HEK293 (cell line): ENCODE measurements around the gene ZNF775.

ENCODE experiments used
- CTCF ChIA-PET: fragments of 350-600 bp; formaldehyde crosslinking; extraction: SDS; loops from one replicate; lab custom pipeline; 2021; ENCODE audit warnings: antibody characterized with exemption; lab: Yijun Ruan, JAX
- POLR2A ChIA-PET: fragments of 300-600 bp; formaldehyde crosslinking; extraction: SDS; loops from one replicate; lab custom pipeline; 2020; ENCODE audit warnings: antibody characterized with exemption, inconsistent platforms; lab: Yijun Ruan, JAX
- H3K27ac ChIP-seq: fragments of 200-500 bp; sonication (Bioruptor generic); 2 replicates; pipeline ENCODE4 v1.5.1; 2014; ENCODE audit warnings: low read depth, low read length, control low read depth, inconsistent platforms; ENCODE audit errors: extremely low read depth
- H3K36me3 ChIP-seq, 2 experiments: fragments of 200-500 bp in 1 of 2; sonication (Bioruptor generic) in 1 of 2; 1 replicate in 1 of 2; 2 replicates in 1 of 2; pipeline ENCODE4 v1.5.1; 2014 to 2017; ENCODE audit warnings: inconsistent platforms in 2 of 2, low read length in 2 of 2; ENCODE audit not compliant: control insufficient read depth in 2 of 2, insufficient read depth in 1 of 2
- H3K4me1 ChIP-seq: fragments of 200-500 bp; sonication (Bioruptor generic); 2 replicates; pipeline ENCODE4 v1.5.1; 2014; ENCODE audit warnings: mild to moderate bottlenecking, low read length, inconsistent platforms; ENCODE audit not compliant: control insufficient read depth, insufficient read depth
- H3K4me3 ChIP-seq: 2 replicates; pipeline ENCODE4 v1.5.1; 2011; ENCODE audit warnings: low read depth, mild to moderate bottlenecking, control low read depth, low read length, moderate library complexity
- H3K9me3 ChIP-seq: fragments of 200-500 bp; sonication (Bioruptor generic); 2 replicates; pipeline ENCODE4 v1.5.1; 2014; ENCODE audit warnings: low read depth, low read length, inconsistent platforms; ENCODE audit not compliant: control insufficient read depth, insufficient read depth
- GLI2 ChIP-seq: fragments of 450-650 bp; formaldehyde crosslinking; IDR thresholded peaks from 2 replicates; pipeline ENCODE4; 2017; ENCODE audit warnings: missing biosample characterization, missing genetic modification characterization, low read depth, borderline replicate concordance
- INSM2 ChIP-seq: fragments of 450-650 bp; formaldehyde crosslinking; IDR thresholded peaks from 2 replicates; pipeline ENCODE4 v1.5.1; 2016; ENCODE audit warnings: missing biosample characterization, missing genetic modification characterization
- MZF1 ChIP-seq: fragments of 450-650 bp; formaldehyde crosslinking; IDR thresholded peaks from 2 replicates; pipeline ENCODE4 v1.5.1; 2017; ENCODE audit warnings: missing biosample characterization, missing genetic modification characterization, borderline replicate concordance
- PATZ1 ChIP-seq: fragments of 450-650 bp; formaldehyde crosslinking; IDR thresholded peaks from 2 replicates; pipeline ENCODE4 v1.5.1; 2016; ENCODE audit warnings: missing biosample characterization, missing genetic modification characterization
- PRDM1 ChIP-seq: fragments of 450-650 bp; formaldehyde crosslinking; IDR thresholded peaks from 2 replicates; pipeline ENCODE4; 2016; ENCODE audit warnings: missing biosample characterization, missing genetic modification characterization
- REPIN1 ChIP-seq: fragments of 450-650 bp; formaldehyde crosslinking; IDR thresholded peaks from 2 replicates; pipeline ENCODE4 v1.5.1; 2017; ENCODE audit warnings: missing biosample characterization, missing genetic modification characterization, low read depth
- SALL2 ChIP-seq: fragments of 450-650 bp; formaldehyde crosslinking; IDR thresholded peaks from 2 replicates; pipeline ENCODE4 v1.5.0; 2017; ENCODE audit warnings: missing biosample characterization, mild to moderate bottlenecking, missing genetic modification characterization, borderline replicate concordance
- ZBTB21 ChIP-seq: fragments of 450-650 bp; formaldehyde crosslinking; IDR thresholded peaks from 2 replicates; pipeline ENCODE4 v1.5.1; 2017; ENCODE audit warnings: missing biosample characterization, missing genetic modification characterization
- ZBTB8A ChIP-seq: fragments of 450-650 bp; formaldehyde crosslinking; IDR thresholded peaks from 2 replicates; pipeline ENCODE4 v1.5.1; 2016; ENCODE audit warnings: missing biosample characterization, missing genetic modification characterization
- ZFP37 ChIP-seq: fragments of 450-650 bp; formaldehyde crosslinking; IDR thresholded peaks from 2 replicates; pipeline ENCODE4 v1.5.1; 2016; ENCODE audit warnings: missing biosample characterization, missing genetic modification characterization
- ZNF366 ChIP-seq: fragments of 450-650 bp; formaldehyde crosslinking; conservative IDR thresholded peaks from 2 replicates; pipeline ENCODE4 v1.5.1; 2016; ENCODE audit warnings: missing biosample characterization, missing genetic modification characterization
- ZNF514 ChIP-seq: fragments of 450-650 bp; formaldehyde crosslinking; IDR thresholded peaks from 2 replicates; pipeline ENCODE4 v1.5.1; 2016; ENCODE audit warnings: missing biosample characterization, missing genetic modification characterization
- ZNF561 ChIP-seq: fragments of 450-650 bp; IDR thresholded peaks from 2 replicates; pipeline ENCODE4 v1.5.1; 2018; ENCODE audit warnings: missing biosample characterization, missing genetic modification characterization, borderline replicate concordance
- ZNF660 ChIP-seq: fragments of 450-650 bp; IDR thresholded peaks from 2 replicates; pipeline ENCODE4 v1.5.1; 2018; ENCODE audit warnings: missing biosample characterization, mild to moderate bottlenecking, missing genetic modification characterization
- ZNF670 ChIP-seq: fragments of 450-650 bp; formaldehyde crosslinking; IDR thresholded peaks from 2 replicates; pipeline ENCODE4 v1.5.1; 2016; ENCODE audit warnings: missing biosample characterization, missing genetic modification characterization, low read depth
- ZSCAN23 ChIP-seq: fragments of 450-650 bp; formaldehyde crosslinking; IDR thresholded peaks from 2 replicates; pipeline ENCODE4 v1.5.1; 2016; ENCODE audit warnings: missing biosample characterization, missing genetic modification characterization

ZNF775 gene

GRCh38 chr7:150381785-150382122 is 2.6 kb downstream of the ZNF775 start:
- Histone ChIP-seq H3K36me3 (peaks cover 0 to 4% of the 10 kb centered on the region in 2 experiments; a peak in 1 of 3 replicates), H3K4me1 (peaks cover 3% of the 10 kb centered on the region; the same call in 1 of the 2 replicates), H3K27ac (no peak overlapping the region), H3K9me3 (no peaks in the 10 kb centered on the region), H3K4me3 (no peak overlapping the region)
- no peak for TF ChIP-seq ZNF366 (tag by site-specific recombination)
- TF ChIP-seq ZFP37 (tag by site-specific recombination): no peak
- no peak for TF ChIP-seq MZF1
- no peak for TF ChIP-seq PRDM1 (tag by site-specific recombination)
- no peak for TF ChIP-seq ZNF561 (tag by site-specific recombination)
- no peak for TF ChIP-seq ZBTB8A
- TF ChIP-seq ZNF514 (tag by site-specific recombination): no peak
- TF ChIP-seq PATZ1 (tag by site-specific recombination): no peak
- ChIA-PET POLR2A (no interaction called here), CTCF (no interaction called here)

DNA sequence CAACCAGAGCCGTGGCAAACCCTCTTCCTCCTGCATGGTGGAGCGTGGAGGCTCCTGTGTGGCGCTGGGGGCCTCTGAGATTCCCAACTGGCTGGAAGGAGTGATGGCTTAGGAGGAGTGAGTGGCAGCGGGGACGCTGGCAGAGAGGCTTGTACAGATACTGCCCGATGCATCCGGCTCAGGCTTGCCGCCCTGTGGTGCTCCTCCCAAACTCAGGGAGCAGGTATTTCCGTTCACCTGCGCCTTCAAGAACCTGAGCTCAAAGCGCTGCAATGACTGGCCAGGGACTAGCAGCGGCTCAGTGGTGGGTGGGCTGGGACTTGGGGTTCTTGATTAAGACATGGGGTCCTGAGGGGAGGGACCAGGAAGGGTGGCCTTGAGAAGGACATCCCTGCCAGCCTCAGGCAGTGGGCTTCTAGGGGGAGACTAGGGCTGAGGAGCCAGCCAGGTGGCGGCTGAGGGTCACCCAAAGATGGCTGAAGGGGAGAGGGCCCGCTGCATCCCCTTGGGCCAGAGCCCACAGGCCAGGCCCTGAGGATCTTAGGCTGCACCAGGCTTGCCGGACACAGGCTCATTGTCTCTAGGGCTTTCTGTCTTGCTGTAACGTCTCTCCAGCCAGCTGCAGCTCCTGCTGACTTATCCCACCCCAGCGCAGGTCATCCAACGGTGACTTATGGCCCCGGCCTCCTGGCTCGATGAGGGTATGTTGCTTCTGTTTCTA is 3.2 kb downstream of the ZNF775 start:
- Histone ChIP-seq H3K4me1 (peaks cover 3% of the 10 kb centered on the region; the same call in 1 of the 2 replicates), H3K4me3 (no peak overlapping the region), H3K9me3 (no peaks in the 10 kb centered on the region), H3K27ac (no peak overlapping the region), H3K36me3 (peaks cover 0 to 4% of the 10 kb centered on the region in 2 experiments; a peak in 1 of 3 replicates)
- CTCF ChIA-PET: no interaction called here
- TF ChIP-seq ZBTB21 (tag by site-specific recombination) (no peak), ZNF670 (tag by site-specific recombination) (no peak)
- POLR2A ChIA-PET: no interaction called here

- ChIA-PET POLR2A (no interaction called here), CTCF (no interaction called here)
- peaks cover 0 to 4% of the 10 kb centered on the region in 2 experiments; a peak in 1 of 3 replicates for H3K36me3 ChIP-seq
- H3K4me3 ChIP-seq: no peak overlapping the region
- H3K27ac ChIP-seq: no peak overlapping the region
- no peaks in the 10 kb centered on the region for H3K9me3 ChIP-seq
- no peak for TF ChIP-seq REPIN1 (tag by site-specific recombination)
- no peak for TF ChIP-seq PRDM1 (tag by site-specific recombination)
- no peak for TF ChIP-seq SALL2 (tag by site-specific recombination)
- TF ChIP-seq GLI2 (tag by site-specific recombination): no peak
- no peak for TF ChIP-seq INSM2 (tag by site-specific recombination)
- no peak for TF ChIP-seq ZSCAN23 (tag by site-specific recombination)
- TF ChIP-seq ZNF660 (tag by site-specific recombination): no peak
- peaks cover 2% of the 10 kb centered on the region; the same call in 1 of the 2 replicates for H3K4me1 ChIP-seq
These were observed 3.7 kb downstream of the ZNF775 start for GRCh38 chr7:150382844-150383225.
